ENCODE results near the gene IL1R2. TPM values are rescaled to one million over a fixed set of nuclear protein-coding genes. Genes with fewer than 3 reads are reported as not detected.

Gene IL1R2
- total RNA-seq, 2 experiments from 2014 or later, result not detected

DNA sequence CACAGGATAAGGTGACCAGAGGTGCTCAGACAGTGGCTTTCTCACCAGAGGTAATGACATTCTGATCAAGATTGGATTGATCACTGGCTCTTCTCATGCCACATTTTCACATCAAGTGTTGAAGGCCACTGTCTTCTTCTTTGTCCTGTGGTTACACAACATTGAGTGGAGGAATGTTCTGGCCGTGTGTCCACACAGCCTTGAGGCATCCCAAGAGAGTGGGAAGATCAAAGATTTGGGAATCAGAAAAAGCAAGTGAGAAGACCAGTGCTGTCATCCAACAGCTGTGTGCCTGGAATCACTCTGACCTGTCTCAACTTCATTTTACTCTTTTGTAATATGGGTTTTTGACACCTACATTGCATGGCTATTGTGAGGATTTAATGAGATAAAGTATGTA is 67.4 kb downstream of the IL1R2 start:
- H3K4me1 ChIP-seq (ENCODE audit: insufficient read depth, low read length, poor library complexity, severe bottlenecking), result no peaks in the 10 kb centered on the region
- CTCF ChIA-PET (ENCODE audit: unreplicated experiment), result no interaction called here
- no peak overlapping the region for H3K27ac ChIP-seq (ENCODE audit: low read depth, low read length, poor library complexity, severe bottlenecking)
- no peak overlapping the region for H3K4me2 ChIP-seq (ENCODE audit: low read length)
- intact Hi-C loops (cut with micrococcal nuclease; ENCODE audit: unreplicated experiment), result no loop called here
- no peaks in the 10 kb centered on the region for H4K20me1 ChIP-seq (ENCODE audit: insufficient read depth, low read length)
- no peak for DNase-seq (ENCODE audit: low spot score)
- BruUV-seq (replicated peaks), result no TSS peak
- H3K79me2 ChIP-seq (ENCODE audit: insufficient read depth, low read depth, low read length), result no peaks in the 10 kb centered on the region
- no peaks in the 10 kb centered on the region for H3K36me3 ChIP-seq (ENCODE audit: insufficient read depth, low read length)
- no peaks in the 10 kb centered on the region for H3K9me3 ChIP-seq (ENCODE audit: low read length)
- no peak overlapping the region for H3K4me3 ChIP-seq (ENCODE audit: low read depth, low read length, poor library complexity, severe bottlenecking)
- no peak for TF ChIP-seq EZH2phosphoT487 (IDR thresholded peaks at IDR 0.05; ENCODE audit: borderline replicate concordance, low read depth, low read length)
- TF ChIP-seq, protein P1, sequence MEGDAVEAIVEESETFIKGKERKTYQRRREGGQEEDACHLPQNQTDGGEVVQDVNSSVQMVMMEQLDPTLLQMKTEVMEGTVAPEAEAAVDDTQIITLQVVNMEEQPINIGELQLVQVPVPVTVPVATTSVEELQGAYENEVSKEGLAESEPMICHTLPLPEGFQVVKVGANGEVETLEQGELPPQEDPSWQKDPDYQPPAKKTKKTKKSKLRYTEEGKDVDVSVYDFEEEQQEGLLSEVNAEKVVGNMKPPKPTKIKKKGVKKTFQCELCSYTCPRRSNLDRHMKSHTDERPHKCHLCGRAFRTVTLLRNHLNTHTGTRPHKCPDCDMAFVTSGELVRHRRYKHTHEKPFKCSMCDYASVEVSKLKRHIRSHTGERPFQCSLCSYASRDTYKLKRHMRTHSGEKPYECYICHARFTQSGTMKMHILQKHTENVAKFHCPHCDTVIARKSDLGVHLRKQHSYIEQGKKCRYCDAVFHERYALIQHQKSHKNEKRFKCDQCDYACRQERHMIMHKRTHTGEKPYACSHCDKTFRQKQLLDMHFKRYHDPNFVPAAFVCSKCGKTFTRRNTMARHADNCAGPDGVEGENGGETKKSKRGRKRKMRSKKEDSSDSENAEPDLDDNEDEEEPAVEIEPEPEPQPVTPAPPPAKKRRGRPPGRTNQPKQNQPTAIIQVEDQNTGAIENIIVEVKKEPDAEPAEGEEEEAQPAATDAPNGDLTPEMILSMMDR (conservative IDR thresholded peaks at IDR 0.05; ENCODE audit: low read length), result no peak
- no peak overlapping the region for H2AFZ ChIP-seq (ENCODE audit: low read length)
- POLR2A ChIA-PET, result no interaction called here
- no peaks in the 10 kb centered on the region for H3K9me2 ChIP-seq (ENCODE audit: insufficient read depth, low read length)

DNA sequence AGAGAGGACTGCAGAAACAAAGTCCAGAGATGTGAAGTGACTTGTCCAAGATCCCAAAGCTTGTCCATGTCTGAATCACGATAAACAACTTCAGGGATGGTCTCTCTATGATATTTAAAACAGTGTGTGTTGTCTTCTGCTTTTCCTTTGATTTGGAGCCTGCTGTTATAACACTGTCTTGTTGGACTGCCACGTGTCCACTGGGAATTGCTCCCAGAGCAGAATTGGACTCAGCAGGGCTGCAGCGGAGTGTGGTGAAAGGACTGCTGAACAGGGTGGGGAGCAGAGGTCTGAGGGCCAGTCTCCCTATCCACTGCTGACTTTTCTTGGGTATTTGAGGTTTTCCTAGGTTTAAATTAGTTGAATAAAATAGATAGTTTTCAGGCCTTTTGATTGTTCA is 68.3 kb downstream of the IL1R2 start:
- DNase-seq (ENCODE audit: low spot score), result no peak
- no peak overlapping the region for H3K4me3 ChIP-seq (ENCODE audit: low read depth, low read length, poor library complexity, severe bottlenecking)
- H2AFZ ChIP-seq (ENCODE audit: low read length), result no peak overlapping the region
- POLR2A ChIA-PET, result no interaction called here
- no peaks in the 10 kb centered on the region for H3K79me2 ChIP-seq (ENCODE audit: insufficient read depth, low read depth, low read length)
- H3K4me1 ChIP-seq (ENCODE audit: insufficient read depth, low read length, poor library complexity, severe bottlenecking), result no peaks in the 10 kb centered on the region
- intact Hi-C loops (cut with micrococcal nuclease; ENCODE audit: unreplicated experiment), result no loop called here
- H4K20me1 ChIP-seq (ENCODE audit: insufficient read depth, low read length), result no peaks in the 10 kb centered on the region
- CTCF ChIA-PET (ENCODE audit: unreplicated experiment), result no interaction called here
- H3K27ac ChIP-seq (ENCODE audit: low read depth, low read length, poor library complexity, severe bottlenecking), result no peak overlapping the region
- no peak for TF ChIP-seq EZH2phosphoT487 (IDR thresholded peaks at IDR 0.05; ENCODE audit: borderline replicate concordance, low read depth, low read length)
- TF ChIP-seq, protein P1 (conservative IDR thresholded peaks at IDR 0.05; ENCODE audit: low read length), result no peak
- no peaks in the 10 kb centered on the region for H3K9me3 ChIP-seq (ENCODE audit: low read length)
- no peaks in the 10 kb centered on the region for H3K36me3 ChIP-seq (ENCODE audit: insufficient read depth, low read length)
- no peak overlapping the region for H3K4me2 ChIP-seq (ENCODE audit: low read length)
- H3K9me2 ChIP-seq (ENCODE audit: insufficient read depth, low read length), result no peaks in the 10 kb centered on the region
- BruUV-seq (replicated peaks), result no TSS peak

DNA sequence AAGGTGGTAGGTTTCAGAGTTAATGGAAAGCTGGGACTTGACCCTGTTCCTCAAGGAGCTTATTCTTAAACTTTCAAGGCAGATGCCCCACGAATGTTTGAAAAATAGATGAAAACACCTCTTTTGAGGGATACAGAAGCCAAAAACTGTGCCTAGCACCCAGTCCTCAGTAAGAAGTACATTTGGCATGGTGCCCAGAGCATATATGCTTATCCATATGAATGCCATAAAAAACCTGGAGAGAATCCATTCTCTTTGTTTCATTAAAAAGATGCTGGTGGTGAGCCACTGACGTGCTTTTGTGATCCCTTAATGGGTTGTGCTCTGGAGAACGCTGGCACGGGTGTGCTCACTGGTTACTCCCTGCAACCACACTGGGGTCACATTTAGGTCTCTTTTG is 69.0 kb downstream of the IL1R2 start:
- no peak for TF ChIP-seq EZH2phosphoT487 (IDR thresholded peaks at IDR 0.05; ENCODE audit: borderline replicate concordance, low read depth, low read length)
- TF ChIP-seq, protein P1 (conservative IDR thresholded peaks at IDR 0.05; ENCODE audit: low read length), result no peak
- Histone ChIP-seq H4K20me1 (ENCODE audit: insufficient read depth, low read length) (no peaks in the 10 kb centered on the region), H3K27ac (ENCODE audit: low read depth, low read length, poor library complexity, severe bottlenecking) (no peak overlapping the region), H3K4me1 (ENCODE audit: insufficient read depth, low read length, poor library complexity, severe bottlenecking) (no peaks in the 10 kb centered on the region), H3K4me3 (ENCODE audit: low read depth, low read length, poor library complexity, severe bottlenecking) (no peak overlapping the region), H3K36me3 (ENCODE audit: insufficient read depth, low read length) (no peaks in the 10 kb centered on the region), H3K9me2 (ENCODE audit: insufficient read depth, low read length) (no peaks in the 10 kb centered on the region), H3K79me2 (ENCODE audit: insufficient read depth, low read depth, low read length) (no peaks in the 10 kb centered on the region), H3K9me3 (ENCODE audit: low read length) (no peaks in the 10 kb centered on the region), H3K4me2 (ENCODE audit: low read length) (no peak overlapping the region), H2AFZ (ENCODE audit: low read length) (no peak overlapping the region)
- no peak for DNase-seq (ENCODE audit: low spot score)
- BruUV-seq (replicated peaks), result no TSS peak
- POLR2A ChIA-PET, result no interaction called here
- intact Hi-C loops (cut with micrococcal nuclease; ENCODE audit: unreplicated experiment), result no loop called here
- CTCF ChIA-PET (ENCODE audit: unreplicated experiment), result no interaction called here

Measured in OCI-LY7 (cell line).